Lung (tissue), 12 donors: Measurements from ENCODE around the gene TRANK1. TPM values are rescaled to one million over a fixed set of nuclear protein-coding genes. Genes with fewer than 3 reads are reported as not detected.

Source experiments
- ATAC-seq: fragments of 200-7000 bp; cut with Tn5 transposase; one replicate; pipeline ENCODE4 v1.9.1; 2020; ENCODE audit warnings: moderate number of reproducible peaks; ENCODE audit not compliant: insufficient read depth, low FRiP score
- DNase-seq, 3 donors: peaks; one replicate each; pipeline ENCODE4 v3.0.0-alpha.2; 2013 to 2017
- H3K27ac ChIP-seq, 2 donors: one replicate each; pipeline ENCODE4 v1.5.1; 2013; ENCODE audit warnings: mild to moderate bottlenecking in 2 of 2, moderate library complexity in 2 of 2, control low read depth in 1 of 2, inconsistent platforms in 1 of 2, low read depth in 1 of 2, low read length in 1 of 2
- H3K27me3 ChIP-seq, 3 donors: one replicate each; pipeline ENCODE4 v1.5.1; 2013; ENCODE audit warnings: low read length in 2 of 3; ENCODE audit not compliant: control insufficient read depth in 3 of 3, insufficient read depth in 3 of 3
- H3K36me3 ChIP-seq, 4 donors: one replicate each; pipeline ENCODE4 v1.5.1; 2013; ENCODE audit warnings: low read length in 4 of 4, mild to moderate bottlenecking in 1 of 4, moderate library complexity in 1 of 4; ENCODE audit not compliant: control insufficient read depth in 4 of 4, insufficient read depth in 4 of 4
- H3K4me1 ChIP-seq, 5 donors: one replicate each; pipeline ENCODE4 v1.5.1; 2013; ENCODE audit warnings: low read length in 5 of 5, mild to moderate bottlenecking in 2 of 5, moderate library complexity in 1 of 5; ENCODE audit not compliant: control insufficient read depth in 5 of 5, insufficient read depth in 5 of 5
- H3K4me3 ChIP-seq: one replicate; pipeline ENCODE4 v1.5.1; 2013; ENCODE audit warnings: mild to moderate bottlenecking, control low read depth, moderate library complexity
- H3K9ac ChIP-seq, 2 donors: one replicate each; pipeline ENCODE4 v1.5.1; 2013; ENCODE audit warnings: low read length in 2 of 2, control low read depth in 1 of 2; ENCODE audit not compliant: insufficient read depth in 1 of 2
- H3K9me3 ChIP-seq, 4 donors: one replicate each; pipeline ENCODE4 v1.5.1; 2013; ENCODE audit warnings: low read length in 3 of 4, mild to moderate bottlenecking in 1 of 4, moderate library complexity in 1 of 4; ENCODE audit not compliant: control insufficient read depth in 4 of 4, insufficient read depth in 3 of 4
- WGBS, 2 donors: extraction: QIAGEN DNeasy Blood & Tissue Kit; methylation state at CpG; one replicate each; pipeline ENCODE4 v1.1.7; 2013; 5-methylcytosine and 5-hydroxymethylcytosine counted together
- polyA plus RNA-seq, 2 donors: library from polyadenylated mRNA; stranded (reverse); fragments of 200-250 nt; gene quantifications; one replicate each; pipeline ENCODE4 v1.2.1, GENCODE V29; 2013
- total RNA-seq, 2 donors: library from RNA; depleted of rRNA in 1 of 2; stranded (reverse); fragments of >200 nt in 1 of 2; gene quantifications; one replicate each; pipeline ENCODE4 v1.2.1, GENCODE V29; 2014 to 2021
- TF ChIP-seq, protein P1 (sequence below): IDR thresholded peaks from 2 replicates; pipeline ENCODE4 v1.5.1; 2012; ENCODE audit warnings: mild to moderate bottlenecking; ENCODE audit errors: control extremely low read depth, extremely low read depth
- donor health status: control.
- donor health status: control.
- donor health status: Bipolar disorder and iron deficiency.
- donor health status: healthy.
- donor health status: DM: yes; HTN: yes; CAD: no.

The TRANK1 gene
- total and polyA plus RNA-seq, 4 donors, result 4.3 to 34.3 (median 15.1) TPM

DNA sequence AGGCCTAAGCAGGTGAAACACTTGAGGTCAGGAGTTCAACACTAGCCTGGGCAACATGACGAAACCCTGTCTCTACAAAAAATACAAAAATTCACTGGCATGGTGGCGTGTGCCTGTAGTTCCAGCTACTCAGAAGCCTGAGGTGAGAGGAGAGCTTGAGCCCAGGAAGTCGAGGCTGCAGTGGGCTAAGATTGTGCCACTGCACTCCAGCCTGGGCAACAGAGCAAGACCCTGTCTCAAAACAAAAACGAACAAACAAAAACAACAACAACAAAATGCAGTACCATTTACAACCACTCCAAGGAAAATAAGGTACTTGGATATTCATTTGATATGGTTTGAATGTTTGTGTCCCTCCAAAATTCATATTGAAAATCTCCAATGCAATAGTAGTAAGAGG, 15.6 kb upstream of the TRANK1 start:
- Histone ChIP-seq H3K27me3 (no peaks in the 10 kb centered on the region), H3K36me3 (no peaks in the 10 kb centered on the region), H3K9ac (no peak overlapping the region), H3K27ac (no peak overlapping the region), H3K9me3 (no peaks in the 10 kb centered on the region), H3K4me1 (peaks cover 0 to 7% (median 3%) of the 10 kb centered on the region in 5 donors), H3K4me3 (no peak overlapping the region)
- no peak for DNase-seq
- no peak for ATAC-seq
- 89 to 96% methylated on average over 4 of the region's 4 CpGs for WGBS, 2 donors
- TF ChIP-seq, protein P1, sequence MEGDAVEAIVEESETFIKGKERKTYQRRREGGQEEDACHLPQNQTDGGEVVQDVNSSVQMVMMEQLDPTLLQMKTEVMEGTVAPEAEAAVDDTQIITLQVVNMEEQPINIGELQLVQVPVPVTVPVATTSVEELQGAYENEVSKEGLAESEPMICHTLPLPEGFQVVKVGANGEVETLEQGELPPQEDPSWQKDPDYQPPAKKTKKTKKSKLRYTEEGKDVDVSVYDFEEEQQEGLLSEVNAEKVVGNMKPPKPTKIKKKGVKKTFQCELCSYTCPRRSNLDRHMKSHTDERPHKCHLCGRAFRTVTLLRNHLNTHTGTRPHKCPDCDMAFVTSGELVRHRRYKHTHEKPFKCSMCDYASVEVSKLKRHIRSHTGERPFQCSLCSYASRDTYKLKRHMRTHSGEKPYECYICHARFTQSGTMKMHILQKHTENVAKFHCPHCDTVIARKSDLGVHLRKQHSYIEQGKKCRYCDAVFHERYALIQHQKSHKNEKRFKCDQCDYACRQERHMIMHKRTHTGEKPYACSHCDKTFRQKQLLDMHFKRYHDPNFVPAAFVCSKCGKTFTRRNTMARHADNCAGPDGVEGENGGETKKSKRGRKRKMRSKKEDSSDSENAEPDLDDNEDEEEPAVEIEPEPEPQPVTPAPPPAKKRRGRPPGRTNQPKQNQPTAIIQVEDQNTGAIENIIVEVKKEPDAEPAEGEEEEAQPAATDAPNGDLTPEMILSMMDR, result no peak

- Histone ChIP-seq H3K4me3 (no peak overlapping the region), H3K27me3 (no peaks in the 10 kb centered on the region), H3K36me3 (no peaks in the 10 kb centered on the region), H3K27ac (no peak overlapping the region), H3K4me1 (peaks cover 0 to 7% (median 3%) of the 10 kb centered on the region in 5 donors), H3K9ac (no peak overlapping the region), H3K9me3 (no peaks in the 10 kb centered on the region)
- TF ChIP-seq, protein P1, result no peak
- no peak for ATAC-seq
- 50 to 81% methylated on average over 2 of the region's 2 CpGs for WGBS, 2 donors
- DNase-seq, result no peak
These were observed 15.0 kb upstream of the TRANK1 start for GRCh38 chr3:36959821-36960220.

- peak overlapping the region in 1 of 2 donors; percentile 1 for H3K27ac ChIP-seq
- H3K9ac ChIP-seq, result no peak overlapping the region
- no peak for ATAC-seq
- H3K9me3 ChIP-seq, result no peaks in the 10 kb centered on the region
- H3K4me1 ChIP-seq, result peaks cover 0 to 7% (median 3%) of the 10 kb centered on the region in 5 donors
- H3K27me3 ChIP-seq, result no peaks in the 10 kb centered on the region
- DNase-seq, result no peak
- TF ChIP-seq, protein P1, result no peak
- WGBS, 2 donors, result 48 to 54% methylated on average over 3 of the region's 3 CpGs
- no peaks in the 10 kb centered on the region for H3K36me3 ChIP-seq
- no peak overlapping the region for H3K4me3 ChIP-seq
These were observed 13.2 kb upstream of the TRANK1 start for GRCh38 chr3:36957862-36958686.

DNA sequence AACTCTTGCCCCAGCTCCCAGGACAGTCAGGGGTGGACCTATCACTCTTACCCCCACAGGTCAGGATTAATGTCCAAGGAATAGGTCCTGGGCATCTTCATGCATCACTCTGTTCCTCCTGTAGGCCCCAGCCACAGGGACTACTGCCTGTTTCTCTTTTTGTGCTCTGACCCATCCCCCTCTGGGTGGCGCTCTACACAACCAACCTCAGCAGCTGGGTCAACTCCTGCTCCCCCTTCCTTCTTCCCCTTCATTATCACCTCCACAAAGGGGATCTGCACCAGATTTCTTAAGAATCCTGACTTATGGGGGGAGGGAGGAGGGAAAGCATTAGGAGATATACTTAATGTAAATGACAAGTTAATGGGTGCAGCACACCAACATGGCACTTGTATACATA, 12.2 kb upstream of the TRANK1 start:
- ATAC-seq, result no peak
- H3K4me3 ChIP-seq, result no peak overlapping the region
- H3K4me1 ChIP-seq, result peaks cover 0 to 7% (median 3%) of the 10 kb centered on the region in 5 donors
- H3K36me3 ChIP-seq, result no peaks in the 10 kb centered on the region
- H3K27ac ChIP-seq, result no peak overlapping the region
- no peaks in the 10 kb centered on the region for H3K9me3 ChIP-seq
- H3K9ac ChIP-seq, result no peak overlapping the region
- TF ChIP-seq, protein P1, result no peak
- no peaks in the 10 kb centered on the region for H3K27me3 ChIP-seq
- 90 to 96% methylated on average over 1 of the region's 1 CpG for WGBS, 2 donors
- DNase-seq, result no peak
